GM12891 (cell line): ENCODE measurements around the gene ST7.

ENCODE experiments used
- PAX5 ChIP-seq: IDR thresholded peaks from 2 replicates; pipeline ENCODE4 v1.6.1; 2011; ENCODE audit warnings: low read length, moderate library complexity, mild to moderate bottlenecking; ENCODE audit not compliant: insufficient read depth, severe bottlenecking
- POLR2A ChIP-seq: IDR thresholded peaks from 2 replicates; pipeline ENCODE4 v1.6.1; 2011; ENCODE audit warnings: low read depth, low read length, control low read depth
- POLR2AphosphoS5 ChIP-seq: IDR thresholded peaks from 2 replicates; pipeline ENCODE4 v1.6.1; 2011; ENCODE audit warnings: low read depth, low read length, control low read depth
- SPI1 ChIP-seq: IDR thresholded peaks from 2 replicates; pipeline ENCODE4 v1.6.1; 2011; ENCODE audit warnings: low read depth, low read length, control low read depth

DNA sequence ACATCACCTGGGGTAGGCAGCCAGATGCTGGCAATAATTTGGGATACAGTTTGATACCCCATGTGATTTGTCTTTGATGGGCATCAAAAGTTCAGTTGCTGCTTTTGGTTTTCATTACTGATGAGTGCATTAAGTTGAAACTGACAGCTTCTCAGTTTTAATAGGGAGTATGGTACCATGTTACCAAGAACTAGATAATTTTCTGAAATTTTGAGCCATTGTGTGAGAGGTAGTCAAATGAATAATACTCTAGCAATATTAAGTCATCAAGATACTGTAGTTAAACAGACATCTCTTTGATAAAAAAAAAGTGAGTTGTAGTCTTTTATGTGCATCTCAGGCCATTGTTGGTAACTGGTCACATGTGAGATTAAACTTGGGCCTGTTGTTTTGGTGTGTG is 71.5 kb downstream of the ST7 start:
- no peak for TF ChIP-seq POLR2A
- no peak for TF ChIP-seq POLR2AphosphoS5
- TF ChIP-seq SPI1, result no peak
- TF ChIP-seq PAX5, result no peak
